Suprapubic skin (tissue), 4 donors: Measurements from ENCODE around the gene GPD1. TPM values are rescaled to one million over a fixed set of nuclear protein-coding genes. Genes with fewer than 3 reads are reported as not detected.
"Not testable (repeated sequence)": the region's sequence is repeated elsewhere in the genome, so short reads cannot be mapped to it uniquely, and the experiment has no call there.

Experiments used
- DNase-seq, 2 donors: peaks; one replicate each; pipeline ENCODE4 v3.0.0-alpha.2; 2019; ENCODE audit warnings: low spot score in 2 of 2
- H3K27ac ChIP-seq: fragments of 200-600 bp; sonication (generic); one replicate; pipeline ENCODE4 v1.5.1; 2019
- H3K27me3 ChIP-seq: fragments of 200-600 bp; sonication (generic); one replicate; pipeline ENCODE4 v1.5.1; 2019
- H3K36me3 ChIP-seq: fragments of 200-600 bp; sonication (generic); one replicate; pipeline ENCODE4 v1.5.1; 2019
- H3K4me1 ChIP-seq: fragments of 200-600 bp; sonication (generic); one replicate; pipeline ENCODE4 v1.5.1; 2019
- H3K4me3 ChIP-seq: fragments of 200-600 bp; sonication (generic); one replicate; pipeline ENCODE4 v1.5.1; 2019; ENCODE audit warnings: mild to moderate bottlenecking
- H3K9me3 ChIP-seq: fragments of 200-600 bp; sonication (generic); one replicate; pipeline ENCODE4 v1.5.1; 2019
- CTCF ChIP-seq, 2 donors: fragments of 200-600 bp in 1 of 2; fragments of 450-650 bp in 1 of 2; sonication (generic) in 1 of 2; IDR thresholded peaks; one replicate each; pipeline ENCODE4 v1.5.1; 2016 to 2019; ENCODE audit warnings: antibody characterized with exemption in 2 of 2, mild to moderate bottlenecking in 1 of 2, moderate library complexity in 1 of 2
- EP300 ChIP-seq: sonication (generic); formaldehyde crosslinking; IDR thresholded peaks from one replicate; pipeline ENCODE4 v1.6.1; 2017; ENCODE audit warnings: antibody characterized with exemption
- POLR2A ChIP-seq, 2 donors: fragments of 450-650 bp; IDR thresholded peaks; one replicate each; pipeline ENCODE4 v1.6.1; 2017; ENCODE audit warnings: antibody characterized with exemption in 2 of 2, mild to moderate bottlenecking in 2 of 2, moderate library complexity in 2 of 2
- POLR2AphosphoS5 ChIP-seq, 3 donors: sonication (generic); formaldehyde crosslinking; IDR thresholded peaks; one replicate each; pipeline ENCODE4 v1.6.1; 2017; ENCODE audit warnings: antibody characterized with exemption in 3 of 3
- WGBS: methylation state at CpG from one replicate; pipeline ENCODE4 v1.1.5; 2018; 5-methylcytosine and 5-hydroxymethylcytosine counted together
- total RNA-seq, 4 donors: library from RNA; depleted of rRNA; stranded (reverse); fragments of >200 nt; gene quantifications; one replicate each; pipeline ENCODE4 v1.1.0, GENCODE V29; 2016

Gene GPD1
- total RNA-seq, 4 donors from 2014 or later, result 49.5 to 74.5 (median 61.8) TPM

GRCh38 chr12:50081096-50081808 lies 22.6 kb upstream of the GPD1 start:
- 55% methylated on average over 21 of the region's 46 CpGs for WGBS
- H3K27ac ChIP-seq, result no peak overlapping the region

GRCh38 chr12:50082644-50083043 lies 21.2 kb upstream of the GPD1 start:
- TF ChIP-seq EP300, result no peak
- no peak for TF ChIP-seq CTCF (IDR thresholded peaks at IDR 0.05)
- no peak for TF ChIP-seq POLR2A (IDR thresholded peaks at IDR 0.05)
- TF ChIP-seq POLR2AphosphoS5 (IDR thresholded peaks at IDR 0.05), result no peak
- Histone ChIP-seq H3K9me3 (no peaks in the 10 kb centered on the region), H3K27ac (no peak overlapping the region), H3K27me3 (no peaks in the 10 kb centered on the region), H3K4me3 (no peak overlapping the region), H3K4me1 (peaks cover 25% of the 10 kb centered on the region), H3K36me3 (peaks cover 11% of the 10 kb centered on the region)
- no peak for DNase-seq
- WGBS, result 82% methylated on average over 7 of the region's 7 CpGs

More at GRCh38 chr12:50081096-50081808, 22.6 kb upstream of the GPD1 start:
- H3K9me3 ChIP-seq, result no peaks in the 10 kb centered on the region
- no peaks in the 10 kb centered on the region for H3K36me3 ChIP-seq
- TF ChIP-seq CTCF (IDR thresholded peaks at IDR 0.05) (no peak), EP300 (no peak), POLR2A (IDR thresholded peaks at IDR 0.05) (no peak), POLR2AphosphoS5 (IDR thresholded peaks at IDR 0.05) (no peak)
- H3K4me1 ChIP-seq, result peaks cover 22% of the 10 kb centered on the region
- no peaks in the 10 kb centered on the region for H3K27me3 ChIP-seq
- peak overlapping the region; percentile 13 for H3K4me3 ChIP-seq
- no peak for DNase-seq

GRCh38 chr12:50083301-50083700 lies 20.5 kb upstream of the GPD1 start:
- TF ChIP-seq POLR2A (IDR thresholded peaks at IDR 0.05) (no peak), EP300 (no peak), CTCF (IDR thresholded peaks at IDR 0.05) (no peak), POLR2AphosphoS5 (IDR thresholded peaks at IDR 0.05) (no peak)
- Histone ChIP-seq H3K27me3 (no peaks in the 10 kb centered on the region), H3K9me3 (no peaks in the 10 kb centered on the region), H3K36me3 (peaks cover 13% of the 10 kb centered on the region), H3K27ac (no peak overlapping the region), H3K4me1 (peaks cover 25% of the 10 kb centered on the region), H3K4me3 (no peak overlapping the region)
- 79% methylated on average over 1 of the region's 1 CpG for WGBS
- DNase-seq, result no peak

- Histone ChIP-seq H3K36me3 (peaks cover 18% of the 10 kb centered on the region), H3K4me3 (peak overlapping the region; percentile 82), H3K27ac (peak overlapping the region; percentile 97), H3K4me1 (peaks cover 25% of the 10 kb centered on the region)
- WGBS, result 41% methylated on average over 7 of the region's 7 CpGs
- H3K27me3 ChIP-seq, DNase-seq, H3K9me3 ChIP-seq: not testable (repeated sequence)
These were observed 19.4 kb upstream of the GPD1 start for GRCh38 chr12:50084409-50084774.

- Histone ChIP-seq H3K9me3 (no peaks in the 10 kb centered on the region), H3K4me3 (peak within 1 kb of the TSS; percentile 82), H3K27ac (peak within 1 kb of the TSS; percentile 97), H3K27me3 (no peaks in the 10 kb centered on the region), H3K36me3 (peaks cover 24% of the 10 kb centered on the region), H3K4me1 (peaks cover 25% of the 10 kb centered on the region)
- WGBS, result 1% methylated on average over 28 of the region's 69 CpGs
- peak; percentile 93 to 95 for DNase-seq
- TF ChIP-seq POLR2A (IDR thresholded peaks at IDR 0.05) (no peak), CTCF (IDR thresholded peaks at IDR 0.05) (peak in 1 of 2 donors; percentile 15), POLR2AphosphoS5 (IDR thresholded peaks at IDR 0.05) (no peak)
These were observed 18.8 kb upstream of the GPD1 start, which contains the start of gene SMARCD1 for GRCh38 chr12:50084775-50085614. TSS of gene SMARCD1 (plus strand) at chr12:50085342. CDS start at chr12:50085370, 28 bp downstream.
